OCI-LY3 (cell line): Measurements from ENCODE around the gene TOB1.

Source experiments
- H2AFZ ChIP-seq: fragments of 200-600, 300-600 bp; shearing (Covaris generic); 2 replicates; pipeline ENCODE4 v1.6.0; 2014; ENCODE audit warnings: antibody characterized with exemption, low read depth, low read length
- H3K27ac ChIP-seq: fragments of 200-600, 300-600 bp; sonication (generic); 2 replicates; pipeline ENCODE4 v1.5.1; 2014; ENCODE audit warnings: mild to moderate bottlenecking, low read length, moderate library complexity, mixed read lengths
- H3K27me3 ChIP-seq: fragments of 200-600, 300-600 bp; sonication (generic); 2 replicates; pipeline ENCODE4 v1.6.1; 2014; ENCODE audit warnings: low read depth, low read length, mixed read lengths
- H3K36me3 ChIP-seq: fragments of 200-600, 300-600 bp; sonication (generic); replicated peaks from 2 replicates; pipeline ENCODE3; 2014; ENCODE audit warnings: low read depth, low read length, mixed read lengths
- H3K4me1 ChIP-seq: fragments of 300-600, 200-600 bp; sonication (generic); 2 replicates; pipeline ENCODE4 v1.6.1; 2014; ENCODE audit warnings: low read length, mixed read lengths
- H3K4me2 ChIP-seq: fragments of 200-600, 300-600 bp; sonication (generic); 2 replicates; pipeline ENCODE4 v1.6.1; 2014; ENCODE audit warnings: low read length, mixed read lengths
- H3K4me3 ChIP-seq: fragments of 300-600, 200-600 bp; sonication (generic); 2 replicates; pipeline ENCODE4 v1.5.1; 2014; ENCODE audit warnings: antibody characterized with exemption, mild to moderate bottlenecking, low read length, moderate library complexity
- H3K79me2 ChIP-seq: fragments of 300-600, 200-600 bp; shearing (Covaris generic); 2 replicates; pipeline ENCODE4 v1.6.1; 2014; ENCODE audit warnings: mild to moderate bottlenecking, low read length, mixed read lengths
- H3K9ac ChIP-seq: fragments of 300-600, 200-600 bp; shearing (Covaris generic); 2 replicates; pipeline ENCODE4 v1.6.0; 2014; ENCODE audit warnings: mild to moderate bottlenecking, low read length, moderate library complexity
- H3K9me3 ChIP-seq: fragments of 200-600, 300-600 bp; shearing (Covaris generic); 2 replicates; pipeline ENCODE4 v1.6.1; 2014; ENCODE audit warnings: low read length, mixed read lengths; ENCODE audit not compliant: insufficient read depth
- H4K20me1 ChIP-seq: fragments of 200-600, 300-600 bp; sonication (generic); 2 replicates; pipeline ENCODE4 v1.6.1; 2016; ENCODE audit warnings: low read length, mixed read lengths; ENCODE audit not compliant: insufficient read depth
- CTCF ChIP-seq: fragments of 200-600, 300-600 bp; sonication (generic); IDR thresholded peaks from 2 replicates; pipeline ENCODE4 v1.5.1; 2014; ENCODE audit warnings: antibody characterized with exemption, low read length, low read depth
- EZH2phosphoT487 ChIP-seq: fragments of 200-600 bp; shearing (Covaris generic); IDR thresholded peaks from 2 replicates; pipeline ENCODE4 v1.6.1; 2018; ENCODE audit warnings: antibody characterized with exemption, mixed run types, low read depth

TOB1 gene

GRCh38 chr17:50822550-50822949 is 43.6 kb downstream of the TOB1 start:
- H3K9ac ChIP-seq = no peak overlapping the region
- H3K4me3 ChIP-seq = no peak overlapping the region
- H3K79me2 ChIP-seq = no peaks in the 10 kb centered on the region
- no peak for TF ChIP-seq EZH2phosphoT487
- TF ChIP-seq CTCF = no peak
- H3K4me1 ChIP-seq = no peaks in the 10 kb centered on the region
- 0 out of 2 replicates have a peak, but pooled peaks cover 4% of the 10 kb centered on the region for H3K27me3 ChIP-seq
- H3K27ac ChIP-seq = no peak overlapping the region
- no peaks in the 10 kb centered on the region for H3K36me3 ChIP-seq
- H2AFZ ChIP-seq = no peak overlapping the region
- no peak overlapping the region for H3K4me2 ChIP-seq
- H4K20me1 ChIP-seq = no peaks in the 10 kb centered on the region
- H3K9me3 ChIP-seq = no peaks in the 10 kb centered on the region

- Histone ChIP-seq H3K36me3 (no peaks in the 10 kb centered on the region), H3K9me3 (no peaks in the 10 kb centered on the region), H3K27ac (no peak overlapping the region), H4K20me1 (no peaks in the 10 kb centered on the region), H3K27me3 (0 out of 2 replicates have a peak, but pooled peaks cover 4% of the 10 kb centered on the region), H2AFZ (no peak overlapping the region), H3K9ac (no peak overlapping the region), H3K79me2 (no peaks in the 10 kb centered on the region), H3K4me3 (no peak overlapping the region), H3K4me1 (no peaks in the 10 kb centered on the region), H3K4me2 (no peak overlapping the region)
- TF ChIP-seq CTCF (no peak), EZH2phosphoT487 (no peak)
Measured at GRCh38 chr17:50820651-50821050, 45.5 kb downstream of the TOB1 start.

GRCh38 chr17:50818921-50819657 is 47.1 kb downstream of the TOB1 start:
- H2AFZ ChIP-seq = no peak overlapping the region
- TF ChIP-seq CTCF = no peak
- TF ChIP-seq EZH2phosphoT487 = no peak
- no peaks in the 10 kb centered on the region for H3K9me3 ChIP-seq
- no peaks in the 10 kb centered on the region for H4K20me1 ChIP-seq
- no peak overlapping the region for H3K4me3 ChIP-seq
- H3K27ac ChIP-seq = no peak overlapping the region
- H3K4me2 ChIP-seq = no peak overlapping the region
- 0 out of 2 replicates have a peak, but pooled peaks cover 4% of the 10 kb centered on the region for H3K27me3 ChIP-seq
- no peaks in the 10 kb centered on the region for H3K79me2 ChIP-seq
- H3K9ac ChIP-seq = no peak overlapping the region
- no peaks in the 10 kb centered on the region for H3K36me3 ChIP-seq
- H3K4me1 ChIP-seq = no peaks in the 10 kb centered on the region

- Histone ChIP-seq H3K4me3 (no peak overlapping the region), H3K36me3 (no peaks in the 10 kb centered on the region), H3K79me2 (no peaks in the 10 kb centered on the region), H3K9ac (no peak overlapping the region), H3K4me1 (no peaks in the 10 kb centered on the region), H2AFZ (no peak overlapping the region), H3K27me3 (0 out of 2 replicates have a peak, but pooled peaks cover 4% of the 10 kb centered on the region), H3K9me3 (no peaks in the 10 kb centered on the region), H4K20me1 (no peaks in the 10 kb centered on the region), H3K27ac (no peak overlapping the region), H3K4me2 (no peak overlapping the region)
- TF ChIP-seq EZH2phosphoT487 (no peak), CTCF (no peak)
Measured at GRCh38 chr17:50818261-50818660, 47.9 kb downstream of the TOB1 start.
